Endothelial cell of hepatic sinusoid (primary cell): ENCODE data around the gene PRIM2.
"Not testable (repeated sequence)": the region's sequence is repeated elsewhere in the genome, so short reads cannot be mapped to it uniquely, and the experiment has no call there.

Source experiments
- in situ Hi-C: cut with HindIII; loops from 2 replicates; pipeline ENCODE4 v1.10.0; 2017; ENCODE audit warnings: low sequenced_read_pairs

The PRIM2 gene

DNA sequence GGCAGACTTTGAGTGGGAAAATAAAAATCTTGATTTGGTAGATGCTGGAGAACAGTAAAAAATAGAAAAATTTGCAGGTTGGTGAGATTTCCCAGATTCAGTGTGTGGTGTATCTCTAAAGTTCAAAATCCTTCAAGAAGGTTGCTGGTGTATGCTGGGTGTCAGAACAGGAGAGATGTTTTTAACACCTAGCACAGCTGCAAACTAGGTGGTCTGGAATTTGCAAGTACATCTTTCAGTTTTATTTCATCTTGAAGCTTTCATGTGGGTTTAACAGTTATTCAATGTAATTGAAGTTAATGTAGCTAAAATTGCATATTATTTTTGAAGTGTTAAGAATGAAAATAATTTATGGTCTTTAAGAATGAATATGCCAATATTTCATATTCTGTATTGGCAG lies 40.9 kb downstream of the PRIM2 start:
- in situ Hi-C loops: not testable (repeated sequence)

DNA sequence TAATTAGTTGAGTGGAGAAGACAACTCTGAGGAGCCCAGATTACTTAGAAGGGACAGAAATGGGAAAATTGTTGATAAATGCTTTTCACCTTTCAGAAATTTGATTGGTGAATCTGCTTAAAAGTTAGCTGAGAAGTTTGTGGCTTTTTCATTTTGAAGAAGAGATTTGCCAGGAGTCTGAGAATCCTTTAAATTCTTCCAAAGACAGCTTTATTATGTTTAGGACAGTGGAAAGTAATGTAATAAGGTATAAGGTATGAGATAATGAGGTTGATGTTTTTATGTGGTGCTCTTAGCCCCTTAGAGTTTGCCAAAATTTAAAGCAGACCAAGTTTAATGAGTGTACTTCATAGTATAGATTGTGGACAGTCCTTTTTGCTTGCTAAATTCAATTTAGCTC lies 42.3 kb downstream of the PRIM2 start:
- in situ Hi-C loops: not testable (repeated sequence)

GRCh38 chr6:57362340-57362739 lies 44.9 kb downstream of the PRIM2 start:
- in situ Hi-C loops: not testable (repeated sequence)

- in situ Hi-C loops: not testable (repeated sequence)
Measured at GRCh38 chr6:57365076-57365583, 47.7 kb downstream of the PRIM2 start.

DNA sequence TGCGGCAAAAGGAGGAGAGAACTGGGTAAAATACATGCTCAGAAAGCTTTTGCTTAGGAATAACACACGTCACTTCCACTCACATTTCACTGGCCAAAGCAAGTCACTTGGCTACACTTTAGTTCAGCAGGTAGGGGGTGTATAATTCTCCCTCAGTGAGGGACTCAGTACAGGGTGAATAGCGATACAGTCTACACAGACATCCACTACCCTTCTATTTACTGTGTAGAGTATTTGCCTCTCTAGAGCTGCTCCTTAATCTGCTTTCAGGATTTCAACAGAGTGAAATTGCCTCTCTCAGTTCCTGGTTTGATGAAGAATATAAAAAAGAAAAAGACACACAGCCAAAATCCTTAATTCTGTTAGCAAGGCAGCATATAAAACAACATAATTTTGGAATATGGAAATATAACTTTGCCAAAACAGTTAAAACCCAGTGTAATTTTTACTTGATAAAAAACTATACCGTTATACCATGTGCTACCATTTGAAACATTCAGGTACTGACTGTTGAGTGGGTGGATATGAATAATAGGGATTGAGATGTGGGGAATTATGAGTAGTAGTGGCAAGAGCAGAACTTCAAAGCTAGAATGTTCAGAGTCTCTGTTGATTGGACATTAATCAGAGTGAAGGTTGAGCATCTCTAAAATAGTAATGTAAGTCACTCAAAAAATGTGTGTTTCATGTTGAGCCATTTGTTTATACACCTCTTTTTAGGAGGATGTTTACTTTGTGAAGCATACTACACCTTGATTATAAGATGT lies 51.7 kb downstream of the PRIM2 start:
- in situ Hi-C loops: not testable (repeated sequence)

GRCh38 chr6:57371779-57372178 lies 54.3 kb downstream of the PRIM2 start:
- in situ Hi-C loops: not testable (repeated sequence)

DNA sequence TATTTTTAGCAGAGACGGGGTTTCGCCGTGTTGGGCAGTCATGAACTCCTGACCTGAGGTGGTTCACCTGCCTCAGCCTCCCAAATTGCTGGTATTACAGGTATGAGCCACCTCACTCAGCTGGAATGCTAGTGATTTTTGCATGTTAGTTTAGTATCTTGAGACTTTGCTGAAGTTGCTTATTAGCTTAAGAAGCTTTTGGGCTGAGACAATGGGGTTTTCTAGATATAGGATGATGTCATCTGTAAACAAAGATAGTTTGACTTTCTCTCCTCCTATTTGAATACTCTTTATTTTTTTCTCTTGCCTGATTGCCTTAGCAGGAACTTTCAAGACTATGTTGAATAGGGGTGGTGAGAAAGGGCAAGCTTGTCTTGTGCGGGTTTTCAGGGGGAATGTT lies 57.3 kb downstream of the PRIM2 start:
- in situ Hi-C loops: not testable (repeated sequence)

DNA sequence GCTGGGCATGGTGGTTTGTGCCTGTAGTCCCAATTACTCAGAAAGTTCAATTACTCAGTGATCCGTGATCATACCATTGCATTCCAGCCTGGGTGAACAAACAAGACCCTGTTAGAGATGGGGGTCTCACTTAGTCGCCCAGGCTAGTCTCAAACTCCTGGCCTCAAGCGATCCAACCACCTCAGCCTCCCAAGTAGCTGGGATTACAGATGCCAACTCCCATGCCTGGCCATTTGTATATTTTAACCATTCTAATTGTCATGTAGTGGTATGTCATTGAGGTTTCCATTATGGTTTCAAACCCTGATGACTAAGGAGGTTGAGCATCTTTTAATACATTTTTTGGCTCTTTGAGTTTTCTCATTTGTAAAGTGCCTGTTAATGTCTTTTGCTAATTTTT lies 58.7 kb downstream of the PRIM2 start:
- in situ Hi-C loops: not testable (repeated sequence)

- in situ Hi-C loops: not testable (repeated sequence)
Measured at GRCh38 chr6:57389038-57389592, 71.7 kb downstream of the PRIM2 start.

- in situ Hi-C loops: not testable (repeated sequence)
Measured at GRCh38 chr6:57390818-57391217, 73.4 kb downstream of the PRIM2 start.

GRCh38 chr6:57392047-57392446 lies 74.6 kb downstream of the PRIM2 start:
- in situ Hi-C loops: not testable (repeated sequence)

DNA sequence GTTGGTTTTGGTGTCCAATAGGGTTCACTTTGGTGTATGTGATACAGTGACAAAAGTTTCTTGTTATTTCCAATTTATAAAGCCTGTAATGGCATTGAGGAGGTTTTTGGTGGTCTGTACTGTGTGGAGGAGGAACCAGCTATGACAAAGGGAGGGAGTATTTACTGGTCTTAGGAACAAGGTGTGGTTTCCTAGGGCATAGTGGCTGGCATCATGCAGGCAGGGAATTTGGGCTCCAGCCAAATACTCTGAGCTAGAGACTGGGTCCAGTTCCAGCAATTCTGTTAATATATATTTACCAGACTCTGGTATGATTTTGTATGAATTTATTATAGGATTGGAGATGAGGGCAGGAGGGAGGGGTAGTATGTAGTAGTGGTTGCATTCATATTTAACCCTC lies 101.9 kb downstream of the PRIM2 start:
- in situ Hi-C loops: not testable (repeated sequence)

DNA sequence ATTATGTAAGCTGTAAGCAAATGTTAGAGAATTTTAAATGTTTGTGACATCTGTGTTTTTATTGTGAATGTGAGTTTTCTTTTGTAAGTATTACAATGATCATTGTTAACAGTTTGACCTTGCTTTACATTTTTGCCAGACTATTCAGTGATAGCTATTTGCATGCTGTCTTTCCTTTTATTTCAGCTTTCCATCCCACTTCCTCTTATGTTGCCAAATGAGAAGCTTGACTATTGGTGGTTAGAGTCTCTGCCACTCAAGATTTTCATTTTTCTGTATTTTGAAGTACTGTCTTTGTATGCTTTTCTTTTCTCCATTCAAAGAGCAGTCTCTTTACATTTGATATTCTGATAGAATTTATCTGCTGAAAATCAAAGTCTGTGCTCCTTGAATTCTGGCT lies 104.1 kb downstream of the PRIM2 start:
- in situ Hi-C loops: no loop called here

- in situ Hi-C loops: no loop called here
Measured at GRCh38 chr6:57423468-57423867, 106.0 kb downstream of the PRIM2 start.

- in situ Hi-C loops: not testable (repeated sequence)
Measured at GRCh38 chr6:57431742-57432141, 114.3 kb downstream of the PRIM2 start.

DNA sequence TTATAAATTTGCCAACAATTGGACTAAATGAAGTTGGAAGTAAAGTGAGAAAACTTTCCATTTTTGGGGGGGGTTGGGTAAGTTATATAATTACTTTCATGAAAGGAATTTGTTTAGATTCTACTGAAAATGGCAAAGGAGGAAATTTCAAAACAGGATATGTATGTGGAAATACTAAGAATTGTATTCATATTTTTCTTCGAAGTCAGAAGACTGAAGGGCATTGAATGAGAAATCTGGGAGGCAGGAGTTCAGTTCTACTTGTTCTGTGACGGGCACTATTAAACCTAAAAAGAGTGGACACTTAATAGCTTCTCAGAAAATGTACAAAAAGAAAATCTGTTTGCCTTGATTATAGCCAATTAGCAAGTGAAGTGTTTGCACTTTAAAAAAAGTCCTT lies 114.7 kb downstream of the PRIM2 start:
- in situ Hi-C loops: no loop called here

GRCh38 chr6:57432919-57433684 lies 115.7 kb downstream of the PRIM2 start:
- in situ Hi-C loops: no loop called here

DNA sequence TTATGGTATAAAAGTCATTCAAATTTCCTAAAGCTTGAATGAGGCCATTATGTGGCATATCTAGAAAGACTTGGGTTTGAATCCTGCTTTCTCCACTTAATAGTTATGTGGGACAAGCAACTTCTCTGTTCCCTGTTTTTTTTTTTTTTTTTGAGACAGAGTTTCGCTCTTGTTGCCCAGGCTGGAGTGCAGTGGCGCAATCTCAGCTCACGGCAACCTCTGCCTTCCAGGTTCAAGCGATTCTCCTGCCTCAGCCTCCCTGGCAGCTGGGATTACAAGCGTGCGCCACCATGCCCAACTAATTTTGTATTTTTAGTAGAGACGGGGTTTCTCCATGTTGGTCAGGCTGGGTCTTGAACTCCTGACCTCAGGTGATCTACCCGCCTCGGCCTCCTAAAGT lies 116.4 kb downstream of the PRIM2 start:
- in situ Hi-C loops: not testable (repeated sequence)

DNA sequence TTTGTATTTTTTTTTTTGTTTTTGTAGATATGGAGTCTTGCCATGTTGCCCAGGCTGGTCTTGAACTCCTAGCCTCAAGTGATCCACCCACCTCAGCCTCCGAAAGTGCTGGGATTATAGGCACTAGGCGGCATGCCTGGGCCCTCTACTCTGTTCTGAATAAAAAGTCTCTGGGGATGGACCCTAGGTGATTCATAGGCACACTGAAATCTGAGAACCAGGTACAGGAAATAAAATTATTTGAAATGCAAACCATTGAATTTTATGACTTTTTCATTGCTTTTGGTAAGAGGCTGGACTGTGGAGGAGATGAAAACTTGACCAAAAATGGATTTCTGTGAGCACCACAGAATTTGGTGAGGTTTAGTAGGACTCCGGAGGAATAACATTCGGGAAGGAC lies 117.5 kb downstream of the PRIM2 start:
- in situ Hi-C loops: no loop called here

DNA sequence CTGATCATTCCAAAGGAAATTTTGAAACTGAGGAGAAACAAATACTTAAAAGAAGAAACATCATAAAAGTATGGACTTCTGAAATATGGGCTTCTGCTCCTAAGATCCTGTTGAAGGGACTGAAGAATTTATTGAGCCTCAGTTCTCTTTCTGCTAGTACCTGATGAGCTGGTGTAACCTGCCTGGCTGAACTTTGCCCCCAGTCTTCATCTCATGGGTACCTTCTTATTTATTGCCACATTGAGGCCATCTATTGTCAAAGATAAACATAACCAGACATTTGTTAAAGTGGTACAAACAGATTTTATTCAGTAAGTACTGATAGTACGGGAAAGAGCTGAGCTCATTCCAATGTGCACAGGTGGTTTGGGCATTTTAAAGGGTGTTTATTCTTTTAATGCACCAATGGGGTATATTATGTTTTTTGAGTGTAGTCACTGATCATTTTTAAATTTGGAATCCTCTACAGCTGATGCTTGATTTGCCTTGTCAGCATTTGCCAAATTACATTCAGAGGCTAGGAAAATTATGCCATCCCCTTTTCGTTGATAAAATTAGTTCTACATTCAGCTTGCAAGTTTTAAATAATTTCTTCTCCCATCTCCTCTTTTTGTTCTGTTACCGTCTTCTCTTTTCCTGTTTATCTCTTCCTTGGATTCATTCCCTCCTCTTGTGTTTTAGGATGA lies 118.2 kb downstream of the PRIM2 start:
- in situ Hi-C loops: no loop called here

GRCh38 chr6:57440735-57441134 lies 123.3 kb downstream of the PRIM2 start:
- in situ Hi-C loops: not testable (repeated sequence)
